MM.1S (cell line): ENCODE measurements around the gene ZFP36L1.

Source experiments
- DNase-seq: peaks from one replicate; pipeline ENCODE4 v3.0.0-alpha.2; 2015
- H2AFZ ChIP-seq: fragments of 300-600 bp; sonication (generic); 2 replicates; pipeline ENCODE4 v1.6.0; 2016; ENCODE audit warnings: antibody characterized with exemption, low read length
- H3F3A ChIP-seq: fragments of 300-600 bp; sonication (generic); 2 replicates; pipeline ENCODE4 v1.6.1; 2016; ENCODE audit warnings: mild to moderate bottlenecking, antibody characterized with exemption, low read length, moderate library complexity, mixed read lengths; ENCODE audit not compliant: insufficient read depth
- H3K27ac ChIP-seq: fragments of 300-600 bp; sonication (generic); 2 replicates; pipeline ENCODE4 v1.5.1; 2016; ENCODE audit warnings: mild to moderate bottlenecking, low read length
- H3K27me3 ChIP-seq: fragments of 300-600 bp; sonication (generic); replicated peaks from 2 replicates; pipeline ENCODE4 v1.6.0; 2016; ENCODE audit warnings: low read length; ENCODE audit not compliant: insufficient read depth
- H3K36me3 ChIP-seq: fragments of 300-600 bp; sonication (generic); replicated peaks from 2 replicates; pipeline ENCODE4 v1.6.1; 2016; ENCODE audit warnings: mild to moderate bottlenecking, low read length, mixed read lengths; ENCODE audit not compliant: insufficient read depth
- H3K4me1 ChIP-seq: fragments of 300-600 bp; sonication (generic); 2 replicates; pipeline ENCODE4 v1.6.1; 2016; ENCODE audit warnings: low read length, mixed read lengths
- H3K4me2 ChIP-seq: fragments of 300-600 bp; sonication (generic); 2 replicates; pipeline ENCODE4 v1.6.0; 2016; ENCODE audit warnings: low read depth, low read length
- H3K4me3 ChIP-seq: fragments of 300-600 bp; sonication (generic); 2 replicates; pipeline ENCODE4 v1.5.1; 2016; ENCODE audit warnings: low read length, mixed read lengths
- H3K79me2 ChIP-seq: fragments of 300-600 bp; sonication (generic); 2 replicates; pipeline ENCODE4 v1.6.1; 2016; ENCODE audit warnings: mixed run types, low read length, mixed read lengths
- H3K9ac ChIP-seq: fragments of 300-600 bp; sonication (generic); 2 replicates; pipeline ENCODE4 v1.6.1; 2016; ENCODE audit warnings: low read length, mixed read lengths
- H3K9me2 ChIP-seq: fragments of 300-600 bp; sonication (generic); replicated peaks from 2 replicates; pipeline ENCODE4 v1.6.1; 2016; ENCODE audit warnings: mild to moderate bottlenecking, low read length, mixed read lengths; ENCODE audit not compliant: insufficient read depth
- H3K9me3 ChIP-seq: fragments of 300-600 bp; sonication (generic); replicated peaks from 2 replicates; pipeline ENCODE4 v1.6.1; 2016; ENCODE audit warnings: mild to moderate bottlenecking, low read length, mixed read lengths; ENCODE audit not compliant: insufficient read depth
- H4K20me1 ChIP-seq: fragments of 300-600 bp; sonication (generic); 2 replicates; pipeline ENCODE4 v1.6.1; 2016; ENCODE audit warnings: mild to moderate bottlenecking, low read length, moderate library complexity, mixed read lengths; ENCODE audit not compliant: insufficient read depth
- CTCF ChIP-seq: fragments of 300-600 bp; sonication (generic); IDR thresholded peaks from 2 replicates; pipeline ENCODE4 v1.5.1; 2016; ENCODE audit warnings: antibody characterized with exemption, low read length, mixed read lengths
- EZH2 ChIP-seq: fragments of 300-600 bp; sonication (generic); optimal IDR thresholded peaks from 2 replicates; pipeline ENCODE3; 2017; ENCODE audit warnings: low read depth, mild to moderate bottlenecking, antibody characterized with exemption, low read length, mixed read lengths
- EZH2phosphoT487 ChIP-seq: fragments of 300-600 bp; sonication (generic); IDR thresholded peaks from 2 replicates; pipeline ENCODE4 v1.6.1; 2018; ENCODE audit warnings: antibody characterized with exemption, low read length

Gene ZFP36L1

GRCh38 chr14:68772761-68773381, 20.0 kb downstream of the ZFP36L1 start:
- TF ChIP-seq EZH2phosphoT487, result no peak
- no peak for TF ChIP-seq EZH2
- TF ChIP-seq CTCF, result no peak
- DNase-seq, result no peak
- H3K36me3 ChIP-seq, result no peaks in the 10 kb centered on the region
- H3K4me1 ChIP-seq, result no peaks in the 10 kb centered on the region
- no peaks in the 10 kb centered on the region for H3K79me2 ChIP-seq
- H3K9me3 ChIP-seq, result no peaks in the 10 kb centered on the region
- H3K4me3 ChIP-seq, result no peak overlapping the region
- H2AFZ ChIP-seq, result no peak overlapping the region
- no peak overlapping the region for H3K27ac ChIP-seq
- no peaks in the 10 kb centered on the region for H3F3A ChIP-seq
- no peaks in the 10 kb centered on the region for H4K20me1 ChIP-seq
- no peaks in the 10 kb centered on the region for H3K9me2 ChIP-seq
- H3K27me3 ChIP-seq, result no peaks in the 10 kb centered on the region
- H3K4me2 ChIP-seq, result no peak overlapping the region
- no peak overlapping the region for H3K9ac ChIP-seq

- Histone ChIP-seq H3K9ac (no peak overlapping the region), H4K20me1 (no peaks in the 10 kb centered on the region), H3K27me3 (no peaks in the 10 kb centered on the region), H3K27ac (no peak overlapping the region), H3K36me3 (no peaks in the 10 kb centered on the region), H3K79me2 (no peaks in the 10 kb centered on the region), H3K9me3 (no peaks in the 10 kb centered on the region), H3K4me3 (no peak overlapping the region), H3F3A (no peaks in the 10 kb centered on the region), H3K9me2 (no peaks in the 10 kb centered on the region), H3K4me1 (no peaks in the 10 kb centered on the region), H2AFZ (no peak overlapping the region), H3K4me2 (no peak overlapping the region)
- no peak for TF ChIP-seq EZH2
- no peak for TF ChIP-seq CTCF
- TF ChIP-seq EZH2phosphoT487, result no peak
- no peak for DNase-seq
Measured at GRCh38 chr14:68771631-68772030, 21.2 kb downstream of the ZFP36L1 start.

GRCh38 chr14:68770553-68771286, 22.1 kb downstream of the ZFP36L1 start:
- H3K9me2 ChIP-seq, result no peaks in the 10 kb centered on the region
- H3K4me2 ChIP-seq, result no peak overlapping the region
- H3K9me3 ChIP-seq, result no peaks in the 10 kb centered on the region
- no peaks in the 10 kb centered on the region for H3F3A ChIP-seq
- H3K36me3 ChIP-seq, result no peaks in the 10 kb centered on the region
- DNase-seq, result no peak
- no peak overlapping the region for H3K4me3 ChIP-seq
- H2AFZ ChIP-seq, result no peak overlapping the region
- TF ChIP-seq EZH2 (no peak), EZH2phosphoT487 (no peak), CTCF (no peak)
- H3K4me1 ChIP-seq, result no peaks in the 10 kb centered on the region
- no peaks in the 10 kb centered on the region for H4K20me1 ChIP-seq
- no peak overlapping the region for H3K27ac ChIP-seq
- H3K27me3 ChIP-seq, result no peaks in the 10 kb centered on the region
- H3K79me2 ChIP-seq, result no peaks in the 10 kb centered on the region
- H3K9ac ChIP-seq, result no peak overlapping the region
